RPMI7951 (cell line): Measurements from ENCODE around the gene CLDN5. TPM values are rescaled to one million over a fixed set of nuclear protein-coding genes. Genes with fewer than 3 reads are reported as not detected.
"Not testable (repeated sequence)": the region's sequence is repeated elsewhere in the genome, so short reads cannot be mapped to it uniquely, and the experiment has no call there.

Experiments
- DNase-seq: peaks from one replicate; pipeline ENCODE4 v3.0.0-alpha.2; 2012; ENCODE audit warnings: low read depth
- total RNA-seq: library from RNA; depleted of rRNA; stranded (reverse); fragments of >200 nt; shearing (Covaris generic); gene quantifications from 2 replicates; pipeline ENCODE4 v1.2.3, GENCODE V29; 2014

The CLDN5 gene
- total RNA-seq, 1 experiment from 2014 or later, result not detected

- not testable (repeated sequence) for DNase-seq
Measured at GRCh38 chr22:19548427-19548826, 24.2 kb upstream of the CLDN5 start.

- DNase-seq, result no peak
Measured at GRCh38 chr22:19547620-19548019, 23.4 kb upstream of the CLDN5 start.

GRCh38 chr22:19546680-19547079 lies 22.5 kb upstream of the CLDN5 start:
- no peak for DNase-seq

- DNase-seq, result no peak
Measured at GRCh38 chr22:19545935-19546207, 21.7 kb upstream of the CLDN5 start.

GRCh38 chr22:19543970-19544708 lies 19.9 kb upstream of the CLDN5 start:
- no peak for DNase-seq

GRCh38 chr22:19540394-19540793 lies 16.2 kb upstream of the CLDN5 start:
- no peak for DNase-seq

DNA sequence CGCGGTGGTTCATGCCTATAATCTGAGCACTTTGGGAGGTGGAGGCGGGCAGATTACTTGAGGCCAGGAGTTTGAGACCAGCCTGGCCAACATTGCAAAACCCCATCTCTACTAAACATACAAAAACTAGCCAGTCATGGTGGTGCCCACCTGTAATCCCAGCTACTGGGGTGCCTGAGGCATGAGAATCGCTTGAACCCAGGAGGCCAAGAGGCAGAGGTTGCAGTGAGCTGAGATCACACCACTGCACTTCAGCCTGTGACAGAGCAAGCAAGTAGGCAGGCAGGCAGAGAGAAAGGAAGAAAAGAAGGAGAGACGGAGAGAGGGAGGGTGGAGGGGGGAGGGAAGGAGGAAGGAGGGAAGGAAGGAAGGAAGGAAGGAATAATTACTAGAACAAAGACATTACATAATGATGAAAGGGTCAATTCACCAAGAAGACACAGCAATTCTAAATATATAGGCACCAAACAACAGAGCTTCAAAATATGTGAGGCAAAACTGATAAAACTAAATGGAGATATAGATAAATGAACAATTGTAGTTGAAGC lies 13.8 kb upstream of the CLDN5 start:
- DNase-seq, result no peak

GRCh38 chr22:19536564-19536963 lies 12.4 kb upstream of the CLDN5 start:
- no peak for DNase-seq

- DNase-seq, result peak; percentile 9
Measured at GRCh38 chr22:19535001-19535400, 10.8 kb upstream of the CLDN5 start.

- DNase-seq, result no peak
Measured at GRCh38 chr22:19533857-19534256, 9.6 kb upstream of the CLDN5 start.

GRCh38 chr22:19533049-19533626 lies 8.9 kb upstream of the CLDN5 start:
- DNase-seq, result no peak

DNA sequence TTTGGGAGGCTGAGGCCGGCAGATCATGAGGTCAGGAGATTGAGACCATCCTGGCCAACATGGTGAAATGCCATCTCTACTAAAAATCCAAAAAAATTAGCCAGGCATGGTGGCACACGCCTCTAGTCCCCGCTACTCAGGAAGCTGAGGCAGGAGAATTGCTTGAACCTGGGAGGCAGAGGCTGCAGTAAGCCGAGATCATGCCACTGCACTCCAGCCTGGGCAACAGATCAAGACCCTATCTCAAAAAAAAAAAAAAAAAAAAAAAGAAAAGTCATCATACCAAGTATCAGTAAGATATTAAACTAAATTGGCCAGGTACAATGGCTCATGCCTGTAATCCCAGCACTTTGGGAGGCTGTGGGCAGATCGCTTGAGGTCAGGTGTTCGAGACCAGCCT lies 7.1 kb upstream of the CLDN5 start:
- not testable (repeated sequence) for DNase-seq

GRCh38 chr22:19530751-19531150 lies 6.5 kb upstream of the CLDN5 start:
- no peak for DNase-seq

DNA sequence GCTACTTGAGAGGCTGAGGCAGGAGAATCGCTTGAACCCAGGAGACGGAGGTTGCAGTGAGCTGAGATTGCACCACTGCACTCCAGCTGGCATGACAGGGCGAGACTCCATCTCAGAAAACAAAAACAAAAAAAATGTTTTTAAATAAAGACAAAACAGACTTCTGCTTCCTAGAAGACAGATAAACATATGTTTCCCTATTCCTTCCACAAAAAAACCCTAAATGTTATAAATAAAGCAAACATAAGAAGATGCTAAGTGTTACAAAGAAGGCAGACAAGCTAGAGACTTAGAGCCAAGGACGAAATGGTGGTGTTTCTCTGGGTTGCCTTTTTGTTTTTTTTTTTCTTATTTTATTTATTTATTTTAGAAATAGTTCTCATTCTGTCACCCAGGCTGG lies 5.6 kb upstream of the CLDN5 start:
- DNase-seq, result no peak

DNA sequence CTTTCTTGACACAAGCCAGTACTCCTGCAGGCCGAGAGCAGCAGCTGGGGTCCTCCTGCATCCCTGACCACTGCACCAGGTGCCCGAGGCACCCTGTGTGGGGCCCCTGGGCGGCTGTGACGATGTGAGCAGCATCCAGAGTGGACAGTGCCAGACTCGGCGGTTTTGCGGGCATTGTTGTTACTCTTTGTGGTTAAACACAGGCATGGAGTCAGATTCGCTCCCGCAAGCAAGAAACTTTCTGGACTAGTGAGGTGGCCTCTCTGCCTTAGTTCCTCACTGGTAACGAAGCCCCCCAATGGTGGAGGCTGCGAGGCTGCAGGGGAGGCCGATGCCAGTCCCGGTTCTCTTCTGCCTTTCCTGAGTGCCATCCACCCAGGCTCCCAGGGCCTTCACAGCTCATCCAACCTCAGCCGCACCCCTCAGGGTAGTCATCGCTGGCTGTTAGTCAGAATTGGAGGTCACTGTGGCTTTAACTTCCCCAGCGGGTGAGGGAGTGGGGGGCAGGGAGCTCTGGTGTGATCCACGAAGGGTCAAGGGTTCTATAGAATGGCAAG lies 3.7 kb upstream of the CLDN5 start:
- DNase-seq, result peak; percentile 84

- peak; percentile 55 for DNase-seq
Measured at GRCh38 chr22:19527321-19527721, 3.1 kb upstream of the CLDN5 start.

GRCh38 chr22:19526702-19527111 lies 2.5 kb upstream of the CLDN5 start:
- DNase-seq, result no peak

- DNase-seq, result no peak
Measured at GRCh38 chr22:19526076-19526701, 2.0 kb upstream of the CLDN5 start.

- no peak for DNase-seq
Measured at GRCh38 chr22:19525666-19526065, 1.5 kb upstream of the CLDN5 start.

DNA sequence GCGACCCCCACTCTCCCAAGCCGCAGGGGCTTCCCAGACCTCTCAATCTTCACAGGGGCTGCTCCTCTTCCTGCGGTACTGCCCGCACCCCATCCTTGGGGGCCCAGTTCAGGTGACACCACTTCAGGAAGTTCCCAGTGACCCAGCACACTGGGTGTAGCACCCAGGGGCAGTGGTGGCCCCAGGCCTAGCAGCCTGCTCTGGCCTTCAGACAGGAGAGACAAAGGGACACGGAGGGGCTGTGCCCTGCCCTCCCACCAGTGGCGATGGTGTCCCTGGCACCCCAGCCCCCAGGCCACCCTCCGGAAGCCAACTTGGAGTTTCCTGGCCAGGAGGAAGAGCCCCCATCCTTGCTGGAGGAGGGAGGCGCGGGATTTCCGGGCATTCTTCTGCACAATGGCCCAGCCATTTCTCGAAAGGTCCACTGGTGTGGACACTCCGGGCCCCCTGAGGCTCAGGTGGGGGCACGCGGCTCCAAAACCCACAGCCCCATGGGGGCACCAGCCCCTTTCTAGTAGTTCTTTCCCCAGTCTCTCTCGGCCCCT lies 978 bp upstream of the CLDN5 start:
- DNase-seq, result no peak

- DNase-seq, result peak; percentile 6
Measured at GRCh38 chr22:19523240-19524169, 705 bp downstream of the CLDN5 start.

DNA sequence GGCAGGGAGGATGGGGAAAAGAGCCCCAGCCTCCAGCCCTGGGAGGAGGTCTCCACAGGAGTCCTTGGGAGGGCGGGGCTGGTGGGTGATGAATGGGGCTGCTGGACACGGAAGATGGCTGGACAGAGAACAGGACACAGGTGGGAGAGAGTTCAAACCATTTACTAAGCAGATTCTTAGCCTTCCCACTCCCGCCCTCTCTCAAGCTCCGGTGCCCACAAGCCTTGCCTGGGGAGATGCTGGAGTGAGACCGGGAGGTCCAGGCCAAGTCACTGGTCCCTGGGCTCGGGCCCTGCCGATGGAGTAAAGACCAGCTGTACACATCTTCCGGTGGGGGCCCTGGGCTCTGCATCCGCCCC lies 1.4 kb downstream of the CLDN5 start:
- no peak for DNase-seq
